ENCODE data around the gene LRP5. TPM values are rescaled to one million over a fixed set of nuclear protein-coding genes. Genes with fewer than 3 reads are reported as not detected.

Gene LRP5
- total RNA-seq, 1 experiment from 2014 or later = 32.8 TPM

GRCh38 chr11:68330700-68331337, 18.4 kb downstream of the LRP5 start:
- Mint-ChIP-seq H3K36me3 (ENCODE audit: insufficient read depth, unreplicated experiment) (peaks cover 5% of the 10 kb centered on the region), H3K27ac (ENCODE audit: low read depth, unreplicated experiment) (no peak overlapping the region), H3K27me3 (ENCODE audit: insufficient read depth, unreplicated experiment) (no peaks in the 10 kb centered on the region), H3K4me3 (ENCODE audit: unreplicated experiment) (no peak overlapping the region), H3K9me3 (ENCODE audit: unreplicated experiment) (no peaks in the 10 kb centered on the region), H3K4me1 (ENCODE audit: insufficient read depth, unreplicated experiment) (peaks cover 5% of the 10 kb centered on the region)
- no peak for DNase-seq (ENCODE audit: unreplicated experiment)
- POLR2A ChIA-PET = interaction anchor here (1.3 to 1.8 kb wide), 2 partner anchors 9 to 12 kb away, joined by 3 to 7 read pairs; no protein-coding TSS in a partner anchor
- BruUV-seq (replicated peaks) = no TSS peak
- TF ChIP-seq, protein P1, sequence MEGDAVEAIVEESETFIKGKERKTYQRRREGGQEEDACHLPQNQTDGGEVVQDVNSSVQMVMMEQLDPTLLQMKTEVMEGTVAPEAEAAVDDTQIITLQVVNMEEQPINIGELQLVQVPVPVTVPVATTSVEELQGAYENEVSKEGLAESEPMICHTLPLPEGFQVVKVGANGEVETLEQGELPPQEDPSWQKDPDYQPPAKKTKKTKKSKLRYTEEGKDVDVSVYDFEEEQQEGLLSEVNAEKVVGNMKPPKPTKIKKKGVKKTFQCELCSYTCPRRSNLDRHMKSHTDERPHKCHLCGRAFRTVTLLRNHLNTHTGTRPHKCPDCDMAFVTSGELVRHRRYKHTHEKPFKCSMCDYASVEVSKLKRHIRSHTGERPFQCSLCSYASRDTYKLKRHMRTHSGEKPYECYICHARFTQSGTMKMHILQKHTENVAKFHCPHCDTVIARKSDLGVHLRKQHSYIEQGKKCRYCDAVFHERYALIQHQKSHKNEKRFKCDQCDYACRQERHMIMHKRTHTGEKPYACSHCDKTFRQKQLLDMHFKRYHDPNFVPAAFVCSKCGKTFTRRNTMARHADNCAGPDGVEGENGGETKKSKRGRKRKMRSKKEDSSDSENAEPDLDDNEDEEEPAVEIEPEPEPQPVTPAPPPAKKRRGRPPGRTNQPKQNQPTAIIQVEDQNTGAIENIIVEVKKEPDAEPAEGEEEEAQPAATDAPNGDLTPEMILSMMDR (IDR thresholded peaks at IDR 0.05; ENCODE audit: unreplicated experiment) = no peak
- CTCF ChIA-PET = interaction anchor here (0.9 to 1.3 kb wide), 2 partner anchors 15 to 32 kb away, joined by 4 read pairs; no protein-coding TSS in a partner anchor
- intact Hi-C loops (cut with micrococcal nuclease) = no loop called here

DNA sequence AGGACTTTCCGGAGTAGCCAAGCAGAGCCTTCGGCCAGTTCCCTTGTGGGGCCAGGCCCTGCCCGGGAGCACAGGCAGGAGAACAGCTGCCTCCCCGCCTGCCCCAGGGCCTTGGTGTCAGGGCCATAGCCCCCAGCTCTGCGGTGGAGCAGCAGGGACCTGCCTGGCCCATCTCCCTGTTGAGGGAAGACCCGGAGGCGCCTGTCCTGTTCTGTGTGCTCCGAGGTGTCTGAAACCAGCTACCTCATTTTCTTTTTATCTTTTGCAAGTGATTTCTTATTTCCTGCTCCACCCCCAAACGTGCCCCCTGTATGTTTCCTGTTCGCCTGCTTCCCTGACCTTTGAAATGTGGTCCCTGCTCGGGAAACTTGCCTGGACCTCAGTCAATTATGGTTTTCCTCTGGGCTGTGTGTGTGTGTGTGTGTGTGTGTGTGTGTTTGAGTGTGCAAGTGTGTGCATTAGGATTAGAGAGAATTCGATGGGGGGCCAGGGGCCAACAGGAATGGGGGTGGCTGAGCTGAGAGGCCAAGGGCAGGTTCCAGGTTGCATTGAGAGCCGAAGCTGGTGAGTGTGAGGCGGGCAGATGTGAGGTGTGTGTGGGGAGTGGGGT, 19.1 kb downstream of the LRP5 start:
- H3K4me1 Mint-ChIP-seq (ENCODE audit: insufficient read depth, unreplicated experiment) = peaks cover 5% of the 10 kb centered on the region
- no peak overlapping the region for H3K4me3 Mint-ChIP-seq (ENCODE audit: unreplicated experiment)
- no peaks in the 10 kb centered on the region for H3K27me3 Mint-ChIP-seq (ENCODE audit: insufficient read depth, unreplicated experiment)
- no TSS peak for BruUV-seq (replicated peaks)
- H3K36me3 Mint-ChIP-seq (ENCODE audit: insufficient read depth, unreplicated experiment) = peaks cover 5% of the 10 kb centered on the region
- no peaks in the 10 kb centered on the region for H3K9me3 Mint-ChIP-seq (ENCODE audit: unreplicated experiment)
- no peak for DNase-seq (ENCODE audit: unreplicated experiment)
- ChIA-PET CTCF (interaction anchor here (0.9 to 1.3 kb wide), 2 partner anchors 16 to 33 kb away, joined by 4 read pairs; no protein-coding TSS in a partner anchor), POLR2A (interaction anchor here (1.3 to 1.8 kb wide), 2 partner anchors 9 to 11 kb away, joined by 3 to 7 read pairs; no protein-coding TSS in a partner anchor)
- intact Hi-C loops (cut with micrococcal nuclease) = no loop called here
- TF ChIP-seq, protein P1 (IDR thresholded peaks at IDR 0.05; ENCODE audit: unreplicated experiment) = no peak
- H3K27ac Mint-ChIP-seq (ENCODE audit: low read depth, unreplicated experiment) = no peak overlapping the region

DNA sequence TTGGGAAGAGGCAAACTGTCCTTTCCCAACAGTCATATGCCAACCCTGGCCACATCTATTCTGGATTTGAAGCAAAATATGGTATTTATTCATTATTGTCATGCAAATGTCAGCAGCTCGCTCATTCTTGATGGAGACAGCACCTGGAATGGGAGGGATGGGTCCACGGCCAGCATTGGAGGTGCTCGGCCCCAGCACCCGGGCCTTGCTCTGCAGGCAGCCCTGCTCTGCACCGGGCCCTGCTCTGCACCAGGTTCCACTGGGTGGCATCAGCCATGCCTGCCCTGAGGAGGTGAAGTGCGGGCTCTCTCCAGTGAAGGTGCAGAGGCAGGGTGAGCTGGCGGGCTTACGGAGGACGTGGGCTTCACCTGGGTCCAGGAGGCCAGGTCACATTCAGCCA, 19.8 kb downstream of the LRP5 start:
- intact Hi-C loops (cut with micrococcal nuclease) = no loop called here
- Mint-ChIP-seq H3K36me3 (ENCODE audit: insufficient read depth, unreplicated experiment) (peaks cover 5% of the 10 kb centered on the region), H3K9me3 (ENCODE audit: unreplicated experiment) (no peaks in the 10 kb centered on the region), H3K27ac (ENCODE audit: low read depth, unreplicated experiment) (no peak overlapping the region), H3K4me1 (ENCODE audit: insufficient read depth, unreplicated experiment) (peaks cover 12% of the 10 kb centered on the region), H3K4me3 (ENCODE audit: unreplicated experiment) (no peak overlapping the region), H3K27me3 (ENCODE audit: insufficient read depth, unreplicated experiment) (no peaks in the 10 kb centered on the region)
- DNase-seq (ENCODE audit: unreplicated experiment) = no peak
- no TSS peak for BruUV-seq (replicated peaks)
- POLR2A ChIA-PET = interaction anchor here (0.6 to 1.8 kb wide), 3 partner anchors 10 to 34 kb away, joined by 3 to 7 read pairs (median 3); no protein-coding TSS in a partner anchor
- CTCF ChIA-PET = interaction anchor here (1.3 kb wide), 1 partner anchor 17 kb away, joined by 4 read pairs; no protein-coding TSS in a partner anchor
- TF ChIP-seq, protein P1 (IDR thresholded peaks at IDR 0.05; ENCODE audit: unreplicated experiment) = no peak

GRCh38 chr11:68333173-68333572, 20.8 kb downstream of the LRP5 start:
- H3K4me3 Mint-ChIP-seq (ENCODE audit: unreplicated experiment) = no peak overlapping the region
- ChIA-PET POLR2A (no interaction called here), CTCF (no interaction called here)
- peaks cover 5% of the 10 kb centered on the region for H3K36me3 Mint-ChIP-seq (ENCODE audit: insufficient read depth, unreplicated experiment)
- no peak overlapping the region for H3K27ac Mint-ChIP-seq (ENCODE audit: low read depth, unreplicated experiment)
- no TSS peak for BruUV-seq (replicated peaks)
- no peaks in the 10 kb centered on the region for H3K27me3 Mint-ChIP-seq (ENCODE audit: insufficient read depth, unreplicated experiment)
- H3K9me3 Mint-ChIP-seq (ENCODE audit: unreplicated experiment) = no peaks in the 10 kb centered on the region
- intact Hi-C loops (cut with micrococcal nuclease) = no loop called here
- no peak for DNase-seq (ENCODE audit: unreplicated experiment)
- H3K4me1 Mint-ChIP-seq (ENCODE audit: insufficient read depth, unreplicated experiment) = peaks cover 22% of the 10 kb centered on the region
- TF ChIP-seq, protein P1 (IDR thresholded peaks at IDR 0.05; ENCODE audit: unreplicated experiment) = no peak

Data from MCF 10A (cell line).